ENCODE results near the gene CNTNAP4.

The CNTNAP4 gene

GRCh38 chr16:76445815-76446214, 168.6 kb downstream of the CNTNAP4 start:
- no peak for DNase-seq (ENCODE audit: low read depth, low spot score)
- Histone ChIP-seq H3K27me3 (ENCODE audit: control insufficient read depth, insufficient read depth, low read length) (no peaks in the 10 kb centered on the region), H3K9me3 (ENCODE audit: control insufficient read depth, insufficient read depth, low read length) (peaks cover 2% of the 10 kb centered on the region; the same call in 1 of the 2 replicates), H3K4me3 (ENCODE audit: low read length) (no peak overlapping the region), H3K36me3 (ENCODE audit: control insufficient read depth, insufficient read depth, low read length) (no peaks in the 10 kb centered on the region), H3K27ac (ENCODE audit: low read length) (no peak overlapping the region), H3K4me1 (ENCODE audit: control insufficient read depth, insufficient read depth, low read length) (no peaks in the 10 kb centered on the region)
- WGBS (ENCODE audit: insufficient coverage, insufficient read length): no CpG with 5 or more reads among the region's 3 CpGs

GRCh38 chr16:76446251-76446650, 169.1 kb downstream of the CNTNAP4 start:
- H3K36me3 ChIP-seq (ENCODE audit: control insufficient read depth, insufficient read depth, low read length): no peaks in the 10 kb centered on the region
- no peak overlapping the region for H3K27ac ChIP-seq (ENCODE audit: low read length)
- H3K27me3 ChIP-seq (ENCODE audit: control insufficient read depth, insufficient read depth, low read length): no peaks in the 10 kb centered on the region
- no peak overlapping the region for H3K4me3 ChIP-seq (ENCODE audit: low read length)
- no peak for DNase-seq (ENCODE audit: low read depth, low spot score)
- WGBS (ENCODE audit: insufficient coverage, insufficient read length): no CpG with 5 or more reads among the region's 3 CpGs
- no peaks in the 10 kb centered on the region for H3K4me1 ChIP-seq (ENCODE audit: control insufficient read depth, insufficient read depth, low read length)
- peaks cover 3% of the 10 kb centered on the region; the same call in 1 of the 2 replicates for H3K9me3 ChIP-seq (ENCODE audit: control insufficient read depth, insufficient read depth, low read length)

- H3K27ac ChIP-seq (ENCODE audit: low read length): no peak overlapping the region
- DNase-seq (ENCODE audit: low read depth, low spot score): no peak
- WGBS (ENCODE audit: insufficient coverage, insufficient read length): no CpG with 5 or more reads among the region's 6 CpGs
- H3K9me3 ChIP-seq (ENCODE audit: control insufficient read depth, insufficient read depth, low read length): peaks cover 2% of the 10 kb centered on the region; the same call in 1 of the 2 replicates
- H3K4me1 ChIP-seq (ENCODE audit: control insufficient read depth, insufficient read depth, low read length): no peaks in the 10 kb centered on the region
- H3K4me3 ChIP-seq (ENCODE audit: low read length): no peak overlapping the region; the same call in 1 of the 2 replicates
- no peaks in the 10 kb centered on the region for H3K36me3 ChIP-seq (ENCODE audit: control insufficient read depth, insufficient read depth, low read length)
- no peaks in the 10 kb centered on the region for H3K27me3 ChIP-seq (ENCODE audit: control insufficient read depth, insufficient read depth, low read length)
Measured at GRCh38 chr16:76450890-76451289, 173.7 kb downstream of the CNTNAP4 start.

GRCh38 chr16:76455257-76455656, 178.1 kb downstream of the CNTNAP4 start:
- no peaks in the 10 kb centered on the region for H3K36me3 ChIP-seq (ENCODE audit: control insufficient read depth, insufficient read depth, low read length)
- H3K4me3 ChIP-seq (ENCODE audit: low read length): no peak overlapping the region
- H3K9me3 ChIP-seq (ENCODE audit: control insufficient read depth, insufficient read depth, low read length): peaks cover 3% of the 10 kb centered on the region; the same call in 1 of the 2 replicates
- WGBS (ENCODE audit: insufficient coverage, insufficient read length): no CpG with 5 or more reads among the region's 3 CpGs
- no peaks in the 10 kb centered on the region for H3K4me1 ChIP-seq (ENCODE audit: control insufficient read depth, insufficient read depth, low read length)
- no peak for DNase-seq (ENCODE audit: low read depth, low spot score)
- H3K27me3 ChIP-seq (ENCODE audit: control insufficient read depth, insufficient read depth, low read length): no peaks in the 10 kb centered on the region
- H3K27ac ChIP-seq (ENCODE audit: low read length): no peak overlapping the region

GRCh38 chr16:76456016-76456415, 178.8 kb downstream of the CNTNAP4 start:
- Histone ChIP-seq H3K27me3 (ENCODE audit: control insufficient read depth, insufficient read depth, low read length) (no peaks in the 10 kb centered on the region), H3K36me3 (ENCODE audit: control insufficient read depth, insufficient read depth, low read length) (no peaks in the 10 kb centered on the region), H3K9me3 (ENCODE audit: control insufficient read depth, insufficient read depth, low read length) (peaks cover 2% of the 10 kb centered on the region; the same call in 1 of the 2 replicates), H3K4me3 (ENCODE audit: low read length) (no peak overlapping the region), H3K27ac (ENCODE audit: low read length) (no peak overlapping the region), H3K4me1 (ENCODE audit: control insufficient read depth, insufficient read depth, low read length) (no peaks in the 10 kb centered on the region)
- no peak for DNase-seq (ENCODE audit: low read depth, low spot score)
- no CpG with 5 or more reads among the region's 5 CpGs for WGBS (ENCODE audit: insufficient coverage, insufficient read length)

GRCh38 chr16:76459111-76459510, 181.9 kb downstream of the CNTNAP4 start:
- Histone ChIP-seq H3K27ac (ENCODE audit: low read length) (no peak overlapping the region), H3K4me3 (ENCODE audit: low read length) (no peak overlapping the region), H3K36me3 (ENCODE audit: control insufficient read depth, insufficient read depth, low read length) (no peaks in the 10 kb centered on the region), H3K9me3 (ENCODE audit: control insufficient read depth, insufficient read depth, low read length) (peaks cover 2% of the 10 kb centered on the region; the same call in 1 of the 2 replicates), H3K27me3 (ENCODE audit: control insufficient read depth, insufficient read depth, low read length) (no peaks in the 10 kb centered on the region), H3K4me1 (ENCODE audit: control insufficient read depth, insufficient read depth, low read length) (no peaks in the 10 kb centered on the region)
- no CpG with 5 or more reads among the region's 2 CpGs for WGBS (ENCODE audit: insufficient coverage, insufficient read length)
- DNase-seq (ENCODE audit: low read depth, low spot score): no peak

- no CpG with 5 or more reads among the region's 8 CpGs for WGBS (ENCODE audit: insufficient coverage, insufficient read length)
- no peaks in the 10 kb centered on the region for H3K27me3 ChIP-seq (ENCODE audit: control insufficient read depth, insufficient read depth, low read length)
Measured at GRCh38 chr16:76461836-76462235, 184.6 kb downstream of the CNTNAP4 start.

GRCh38 chr16:76464955-76465620, 187.9 kb downstream of the CNTNAP4 start:
- H3K27me3 ChIP-seq (ENCODE audit: control insufficient read depth, insufficient read depth, low read length): no peaks in the 10 kb centered on the region
- WGBS (ENCODE audit: insufficient coverage, insufficient read length): no CpG with 5 or more reads among the region's 3 CpGs
- no peak overlapping the region for H3K4me3 ChIP-seq (ENCODE audit: low read length)
- peaks cover 1% of the 10 kb centered on the region for H3K9me3 ChIP-seq (ENCODE audit: control insufficient read depth, insufficient read depth, low read length)
- DNase-seq (ENCODE audit: low read depth, low spot score): no peak
- H3K27ac ChIP-seq (ENCODE audit: low read length): no peak overlapping the region
- H3K4me1 ChIP-seq (ENCODE audit: control insufficient read depth, insufficient read depth, low read length): no peaks in the 10 kb centered on the region
- H3K36me3 ChIP-seq (ENCODE audit: control insufficient read depth, insufficient read depth, low read length): no peaks in the 10 kb centered on the region

More at GRCh38 chr16:76461836-76462235, 184.6 kb downstream of the CNTNAP4 start:
- Histone ChIP-seq H3K9me3 (ENCODE audit: control insufficient read depth, insufficient read depth, low read length) (peaks cover 3% of the 10 kb centered on the region; the same call in 1 of the 2 replicates), H3K4me3 (ENCODE audit: low read length) (no peak overlapping the region), H3K27ac (ENCODE audit: low read length) (no peak overlapping the region), H3K36me3 (ENCODE audit: control insufficient read depth, insufficient read depth, low read length) (no peaks in the 10 kb centered on the region), H3K4me1 (ENCODE audit: control insufficient read depth, insufficient read depth, low read length) (no peaks in the 10 kb centered on the region)
- no peak for DNase-seq (ENCODE audit: low read depth, low spot score)

GRCh38 chr16:76466871-76467270, 189.7 kb downstream of the CNTNAP4 start:
- no peak overlapping the region for H3K27ac ChIP-seq (ENCODE audit: low read length)
- DNase-seq (ENCODE audit: low read depth, low spot score): no peak

GRCh38 chr16:76474048-76474447, 196.8 kb downstream of the CNTNAP4 start:
- DNase-seq (ENCODE audit: low read depth, low spot score): no peak
- no peak overlapping the region for H3K4me3 ChIP-seq (ENCODE audit: low read length)
- no peaks in the 10 kb centered on the region; the same call in none of the 2 replicates for H3K9me3 ChIP-seq (ENCODE audit: control insufficient read depth, insufficient read depth, low read length)
- no CpG with 5 or more reads among the region's 2 CpGs for WGBS (ENCODE audit: insufficient coverage, insufficient read length)
- no peaks in the 10 kb centered on the region for H3K36me3 ChIP-seq (ENCODE audit: control insufficient read depth, insufficient read depth, low read length)
- no peak overlapping the region for H3K27ac ChIP-seq (ENCODE audit: low read length)
- no peaks in the 10 kb centered on the region for H3K4me1 ChIP-seq (ENCODE audit: control insufficient read depth, insufficient read depth, low read length)
- peaks cover 9% of the 10 kb centered on the region for H3K27me3 ChIP-seq (ENCODE audit: control insufficient read depth, insufficient read depth, low read length)

More at GRCh38 chr16:76466871-76467270, 189.7 kb downstream of the CNTNAP4 start:
- H3K4me1 ChIP-seq (ENCODE audit: control insufficient read depth, insufficient read depth, low read length): no peaks in the 10 kb centered on the region
- H3K36me3 ChIP-seq (ENCODE audit: control insufficient read depth, insufficient read depth, low read length): no peaks in the 10 kb centered on the region
- peaks cover 1% of the 10 kb centered on the region for H3K9me3 ChIP-seq (ENCODE audit: control insufficient read depth, insufficient read depth, low read length)
- no peaks in the 10 kb centered on the region; the same call in 1 of the 2 replicates for H3K27me3 ChIP-seq (ENCODE audit: control insufficient read depth, insufficient read depth, low read length)
- H3K4me3 ChIP-seq (ENCODE audit: low read length): no peak overlapping the region

GRCh38 chr16:76478105-76478504, 200.9 kb downstream of the CNTNAP4 start:
- no CpG with 5 or more reads among the region's 4 CpGs for WGBS (ENCODE audit: insufficient coverage, insufficient read length)
- peaks cover 1% of the 10 kb centered on the region; the same call in 1 of the 2 replicates for H3K9me3 ChIP-seq (ENCODE audit: control insufficient read depth, insufficient read depth, low read length)
- no peaks in the 10 kb centered on the region for H3K4me1 ChIP-seq (ENCODE audit: control insufficient read depth, insufficient read depth, low read length)
- no peaks in the 10 kb centered on the region for H3K36me3 ChIP-seq (ENCODE audit: control insufficient read depth, insufficient read depth, low read length)
- no peak for DNase-seq (ENCODE audit: low read depth, low spot score)
- no peak overlapping the region for H3K27ac ChIP-seq (ENCODE audit: low read length)
- H3K4me3 ChIP-seq (ENCODE audit: low read length): no peak overlapping the region
- peaks cover 9% of the 10 kb centered on the region for H3K27me3 ChIP-seq (ENCODE audit: control insufficient read depth, insufficient read depth, low read length)
